Neural cell (in vitro differentiated cells): Measurements from ENCODE around the gene LIME1.

Source experiments
- EP300 ChIP-seq: fragments of 450-650 bp; conservative IDR thresholded peaks from 2 replicates; pipeline ENCODE4 v1.6.1; 2014; ENCODE audit warnings: antibody characterized with exemption, mild to moderate bottlenecking, moderate library complexity; ENCODE audit not compliant: poor library complexity, severe bottlenecking
- EZH2 ChIP-seq: fragments of 200-600, 300-800 bp; shearing (Covaris generic), sonication (generic); IDR thresholded peaks from 2 replicates; pipeline ENCODE4 v1.6.1; 2014; ENCODE audit warnings: antibody characterized with exemption, low read length, borderline replicate concordance, mild to moderate bottlenecking; ENCODE audit not compliant: insufficient read depth, poor library complexity, severe bottlenecking
- TF ChIP-seq, protein P1 (sequence below): fragments of 450-650 bp; IDR thresholded peaks from 2 replicates; pipeline ENCODE4 v1.5.1; 2014; ENCODE audit warnings: antibody characterized with exemption, mild to moderate bottlenecking, moderate library complexity; ENCODE audit not compliant: poor library complexity, severe bottlenecking
- TF ChIP-seq, protein P2 (sequence below): IDR thresholded peaks from 2 replicates; pipeline ENCODE4 v1.6.1; 2012; ENCODE audit warnings: borderline replicate concordance

DNA sequence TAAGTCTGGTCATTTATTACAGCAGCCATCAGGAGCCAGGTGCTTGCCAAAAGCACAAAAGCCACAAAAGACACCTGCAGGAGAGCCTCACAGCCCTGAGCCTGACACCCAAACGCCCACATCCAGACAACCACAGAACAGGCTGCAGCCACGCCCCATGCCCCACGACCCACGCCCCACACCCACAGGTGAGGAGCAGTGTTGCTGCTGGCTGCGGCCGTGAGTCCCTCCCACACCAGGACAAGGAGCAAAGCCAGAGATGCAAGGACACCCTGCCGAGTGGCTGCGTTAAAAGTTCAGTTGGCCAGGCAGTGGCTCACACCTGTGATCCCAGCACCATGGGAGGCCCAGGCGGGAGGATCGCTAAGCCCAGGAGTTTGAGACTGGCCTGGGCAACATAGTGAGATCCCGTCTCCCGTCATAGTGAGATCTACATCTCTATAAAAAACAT lies 46.1 kb downstream of the LIME1 start:
- TF ChIP-seq, protein P1, sequence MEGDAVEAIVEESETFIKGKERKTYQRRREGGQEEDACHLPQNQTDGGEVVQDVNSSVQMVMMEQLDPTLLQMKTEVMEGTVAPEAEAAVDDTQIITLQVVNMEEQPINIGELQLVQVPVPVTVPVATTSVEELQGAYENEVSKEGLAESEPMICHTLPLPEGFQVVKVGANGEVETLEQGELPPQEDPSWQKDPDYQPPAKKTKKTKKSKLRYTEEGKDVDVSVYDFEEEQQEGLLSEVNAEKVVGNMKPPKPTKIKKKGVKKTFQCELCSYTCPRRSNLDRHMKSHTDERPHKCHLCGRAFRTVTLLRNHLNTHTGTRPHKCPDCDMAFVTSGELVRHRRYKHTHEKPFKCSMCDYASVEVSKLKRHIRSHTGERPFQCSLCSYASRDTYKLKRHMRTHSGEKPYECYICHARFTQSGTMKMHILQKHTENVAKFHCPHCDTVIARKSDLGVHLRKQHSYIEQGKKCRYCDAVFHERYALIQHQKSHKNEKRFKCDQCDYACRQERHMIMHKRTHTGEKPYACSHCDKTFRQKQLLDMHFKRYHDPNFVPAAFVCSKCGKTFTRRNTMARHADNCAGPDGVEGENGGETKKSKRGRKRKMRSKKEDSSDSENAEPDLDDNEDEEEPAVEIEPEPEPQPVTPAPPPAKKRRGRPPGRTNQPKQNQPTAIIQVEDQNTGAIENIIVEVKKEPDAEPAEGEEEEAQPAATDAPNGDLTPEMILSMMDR, result no peak
- TF ChIP-seq EP300 (no peak), EZH2 (no peak)
- TF ChIP-seq, protein P2, sequence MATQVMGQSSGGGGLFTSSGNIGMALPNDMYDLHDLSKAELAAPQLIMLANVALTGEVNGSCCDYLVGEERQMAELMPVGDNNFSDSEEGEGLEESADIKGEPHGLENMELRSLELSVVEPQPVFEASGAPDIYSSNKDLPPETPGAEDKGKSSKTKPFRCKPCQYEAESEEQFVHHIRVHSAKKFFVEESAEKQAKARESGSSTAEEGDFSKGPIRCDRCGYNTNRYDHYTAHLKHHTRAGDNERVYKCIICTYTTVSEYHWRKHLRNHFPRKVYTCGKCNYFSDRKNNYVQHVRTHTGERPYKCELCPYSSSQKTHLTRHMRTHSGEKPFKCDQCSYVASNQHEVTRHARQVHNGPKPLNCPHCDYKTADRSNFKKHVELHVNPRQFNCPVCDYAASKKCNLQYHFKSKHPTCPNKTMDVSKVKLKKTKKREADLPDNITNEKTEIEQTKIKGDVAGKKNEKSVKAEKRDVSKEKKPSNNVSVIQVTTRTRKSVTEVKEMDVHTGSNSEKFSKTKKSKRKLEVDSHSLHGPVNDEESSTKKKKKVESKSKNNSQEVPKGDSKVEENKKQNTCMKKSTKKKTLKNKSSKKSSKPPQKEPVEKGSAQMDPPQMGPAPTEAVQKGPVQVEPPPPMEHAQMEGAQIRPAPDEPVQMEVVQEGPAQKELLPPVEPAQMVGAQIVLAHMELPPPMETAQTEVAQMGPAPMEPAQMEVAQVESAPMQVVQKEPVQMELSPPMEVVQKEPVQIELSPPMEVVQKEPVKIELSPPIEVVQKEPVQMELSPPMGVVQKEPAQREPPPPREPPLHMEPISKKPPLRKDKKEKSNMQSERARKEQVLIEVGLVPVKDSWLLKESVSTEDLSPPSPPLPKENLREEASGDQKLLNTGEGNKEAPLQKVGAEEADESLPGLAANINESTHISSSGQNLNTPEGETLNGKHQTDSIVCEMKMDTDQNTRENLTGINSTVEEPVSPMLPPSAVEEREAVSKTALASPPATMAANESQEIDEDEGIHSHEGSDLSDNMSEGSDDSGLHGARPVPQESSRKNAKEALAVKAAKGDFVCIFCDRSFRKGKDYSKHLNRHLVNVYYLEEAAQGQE, result no peak
